Duodenal mucosa (tissue), 2 donors: ENCODE measurements around the gene SEC62.

ENCODE experiments used
- H3K27ac ChIP-seq: one replicate; pipeline ENCODE4 v1.7.0; 2013; ENCODE audit warnings: low read depth, low read length
- H3K27me3 ChIP-seq, 2 donors: one replicate each; pipeline ENCODE4 v1.7.0; 2013; ENCODE audit warnings: low read length in 2 of 2, control low read depth in 1 of 2; ENCODE audit not compliant: insufficient read depth in 2 of 2, control insufficient read depth in 1 of 2
- H3K36me3 ChIP-seq, 2 donors: one replicate each; pipeline ENCODE4 v1.7.0; 2013; ENCODE audit warnings: low read length in 2 of 2, control low read depth in 1 of 2; ENCODE audit not compliant: insufficient read depth in 2 of 2, control insufficient read depth in 1 of 2
- H3K4me1 ChIP-seq, 2 donors: one replicate each; pipeline ENCODE4 v1.7.0; 2013; ENCODE audit warnings: low read length in 2 of 2, control low read depth in 1 of 2; ENCODE audit not compliant: insufficient read depth in 2 of 2, control insufficient read depth in 1 of 2
- H3K4me3 ChIP-seq, 2 donors: one replicate each; pipeline ENCODE4 v1.7.0; 2013; ENCODE audit warnings: low read length in 2 of 2, low read depth in 1 of 2
- H3K9ac ChIP-seq, 2 donors: one replicate each; pipeline ENCODE4 v1.7.0; 2013; ENCODE audit warnings: low read length in 2 of 2, low read depth in 1 of 2
- H3K9me3 ChIP-seq, 2 donors: one replicate each; pipeline ENCODE4 v1.7.0; 2013; ENCODE audit warnings: low read length in 2 of 2, control low read depth in 1 of 2; ENCODE audit not compliant: control insufficient read depth in 1 of 2

SEC62 gene

DNA sequence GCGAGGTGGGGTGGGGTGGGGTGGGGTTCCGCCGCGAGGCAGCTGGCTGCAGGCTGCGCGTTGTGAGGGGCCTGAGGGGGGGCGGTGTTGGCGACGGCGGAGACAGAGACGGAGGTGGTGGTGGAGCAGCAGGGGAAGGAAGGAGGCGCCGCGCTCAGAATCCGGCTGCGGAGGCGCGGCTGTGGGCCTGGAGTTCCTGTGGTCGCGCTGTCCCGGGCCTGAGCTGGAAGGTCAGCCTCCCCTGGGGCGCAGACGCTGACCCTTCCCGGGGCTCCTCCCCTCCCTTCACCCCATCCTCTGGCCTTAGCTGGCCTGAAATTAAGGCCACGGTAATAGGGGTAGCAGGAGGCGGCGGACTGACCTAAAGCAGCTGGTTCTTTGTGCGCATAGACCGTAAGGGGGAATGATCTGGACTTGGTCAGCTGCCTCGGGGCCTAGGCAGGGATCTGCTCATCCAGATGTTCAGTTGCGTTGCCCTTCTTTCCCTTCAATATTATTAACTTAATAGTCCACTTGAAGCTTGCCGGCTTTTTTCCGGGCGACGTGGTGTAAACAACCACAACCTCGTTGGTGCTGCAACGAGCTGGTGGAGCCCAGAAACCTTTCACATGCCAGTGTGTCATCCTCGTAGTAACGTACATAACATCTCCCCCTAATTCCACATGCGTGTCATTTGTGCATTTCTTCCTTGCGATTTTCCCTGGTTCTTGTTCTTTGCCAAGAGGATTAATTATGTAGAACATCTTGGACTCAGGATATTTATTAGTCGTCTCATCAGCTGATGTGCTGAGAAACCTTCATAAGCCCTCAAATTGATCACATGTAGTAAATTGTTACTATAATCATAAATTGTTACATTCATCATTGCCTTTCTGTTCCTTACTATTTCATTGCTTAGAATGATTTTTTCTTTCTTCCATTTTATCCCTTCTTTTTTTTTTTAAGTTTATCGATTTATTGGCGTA, 626 bp downstream of the SEC62 start:
- H3K4me1 ChIP-seq, result peaks cover 30 to 35% of the 10 kb centered on the region in 2 donors

DNA sequence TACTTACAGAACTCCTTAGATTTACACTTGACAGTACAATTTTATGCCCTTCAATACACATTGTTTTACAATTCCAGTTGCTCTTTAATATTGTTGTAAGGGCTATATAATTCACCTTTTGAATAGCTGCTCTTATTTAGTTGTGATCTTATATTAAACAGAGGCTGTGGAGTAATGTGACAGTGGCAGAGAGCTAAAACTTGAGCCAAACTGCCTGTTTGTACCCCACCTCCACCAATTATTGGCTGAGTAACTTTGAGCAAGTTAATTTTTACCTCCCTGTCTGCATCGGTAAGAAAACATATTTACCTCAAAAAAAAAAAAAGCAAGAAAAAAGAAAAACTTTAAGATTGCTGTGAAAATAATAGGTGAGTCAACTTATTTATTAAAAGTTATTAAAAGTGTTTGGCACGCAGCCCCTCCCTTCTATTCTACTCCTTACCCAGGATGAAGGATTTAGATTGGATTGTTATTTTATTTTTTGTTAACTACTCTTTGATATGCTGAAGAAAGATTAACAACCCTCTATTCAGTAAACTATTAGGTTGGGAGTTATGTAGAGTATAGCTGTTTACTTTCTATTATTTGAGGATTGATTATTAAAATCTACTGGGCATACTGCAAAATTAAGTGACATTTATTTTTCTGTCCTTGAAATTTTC, 1.7 kb downstream of the SEC62 start:
- Histone ChIP-seq H3K27ac (no peak overlapping the region), H3K4me3 (peak overlapping the region; percentile 86 to 95), H3K9me3 (no peaks in the 10 kb centered on the region), H3K4me1 (peaks cover 30 to 35% of the 10 kb centered on the region in 2 donors), H3K9ac (peak overlapping the region in 1 of 2 donors; percentile 5), H3K36me3 (no peaks in the 10 kb centered on the region), H3K27me3 (no peaks in the 10 kb centered on the region)

More for the DNA sequence above, 626 bp downstream of the SEC62 start:
- Histone ChIP-seq H3K4me3 (peak overlapping the region; percentile 86 to 95), H3K27ac (peak overlapping the region; percentile 89), H3K9me3 (no peaks in the 10 kb centered on the region), H3K36me3 (no peaks in the 10 kb centered on the region), H3K9ac (peak overlapping the region; percentile 79 to 97), H3K27me3 (no peaks in the 10 kb centered on the region)

DNA sequence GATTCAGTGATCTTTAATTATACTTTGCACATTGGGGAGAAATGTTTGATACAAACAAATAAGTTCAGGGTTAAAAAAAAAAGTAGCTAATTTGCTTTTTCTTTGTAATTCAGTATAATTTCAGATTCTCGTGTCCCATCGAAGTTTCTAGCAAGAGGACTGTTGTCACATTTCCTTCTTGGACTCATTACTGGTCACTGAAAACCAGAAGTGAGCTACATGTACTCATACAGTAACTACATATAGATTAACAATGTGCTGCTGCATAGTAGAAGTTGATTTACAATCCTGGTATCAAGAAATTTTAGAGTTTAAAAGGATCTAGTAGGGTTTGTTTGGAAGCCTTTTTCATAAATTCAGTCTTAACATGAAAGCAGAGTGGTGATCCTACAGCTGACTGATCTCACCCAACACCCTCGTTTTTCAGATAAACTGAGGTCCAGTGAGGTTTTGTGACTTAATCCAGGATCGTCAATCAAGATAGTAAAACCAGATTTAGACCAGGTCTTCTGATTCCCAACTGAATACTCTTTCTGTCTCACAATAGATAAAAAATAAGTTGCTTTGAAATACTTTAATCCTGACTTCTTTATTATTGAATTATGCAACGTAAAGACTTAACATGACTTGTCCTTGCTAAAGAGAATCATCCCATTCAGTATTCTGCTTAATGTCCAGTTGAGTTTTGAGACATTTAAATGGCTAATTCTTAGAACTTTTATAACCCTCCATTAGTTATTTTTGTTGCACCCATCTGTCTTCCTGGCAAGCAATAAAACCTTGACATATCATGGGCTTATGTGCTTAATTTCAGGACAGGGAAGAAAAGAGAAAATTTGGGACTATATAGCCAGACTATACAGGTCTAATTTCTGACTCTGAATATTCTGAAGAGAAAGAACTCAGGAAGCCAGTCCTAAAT, 2.8 kb downstream of the SEC62 start:
- no peaks in the 10 kb centered on the region for H3K9me3 ChIP-seq
- no peaks in the 10 kb centered on the region for H3K36me3 ChIP-seq
- no peaks in the 10 kb centered on the region for H3K27me3 ChIP-seq
- H3K9ac ChIP-seq, result no peak overlapping the region
- no peak overlapping the region for H3K4me3 ChIP-seq
- H3K4me1 ChIP-seq, result peaks cover 30 to 35% of the 10 kb centered on the region in 2 donors
- H3K27ac ChIP-seq, result no peak overlapping the region

DNA sequence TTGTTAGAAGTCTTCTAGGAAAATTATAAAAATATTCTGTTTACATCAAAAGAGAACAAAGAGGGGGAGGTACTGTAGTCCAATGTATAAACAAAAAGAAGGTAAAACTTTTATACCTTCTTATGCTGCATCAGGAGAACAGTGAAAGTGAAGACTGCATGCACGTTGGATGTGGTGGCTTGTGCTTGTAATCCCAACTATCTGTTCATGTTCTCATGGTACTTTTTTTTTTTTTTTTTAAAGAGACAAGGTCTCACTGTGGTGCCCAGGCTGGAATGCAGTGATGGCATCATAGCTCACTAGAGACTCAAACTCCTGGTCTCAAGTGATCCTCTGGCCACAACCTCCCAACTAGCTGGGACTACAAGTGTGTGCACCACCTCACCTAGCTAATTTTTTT, 4.2 kb downstream of the SEC62 start:
- no peaks in the 10 kb centered on the region for H3K27me3 ChIP-seq
- peaks cover under 1 to 3% of the 10 kb centered on the region in 2 donors for H3K36me3 ChIP-seq
- no peak overlapping the region for H3K9ac ChIP-seq
- peaks cover 29 to 35% of the 10 kb centered on the region in 2 donors for H3K4me1 ChIP-seq
- H3K4me3 ChIP-seq, result no peak overlapping the region
- H3K27ac ChIP-seq, result no peak overlapping the region
- H3K9me3 ChIP-seq, result no peaks in the 10 kb centered on the region

DNA sequence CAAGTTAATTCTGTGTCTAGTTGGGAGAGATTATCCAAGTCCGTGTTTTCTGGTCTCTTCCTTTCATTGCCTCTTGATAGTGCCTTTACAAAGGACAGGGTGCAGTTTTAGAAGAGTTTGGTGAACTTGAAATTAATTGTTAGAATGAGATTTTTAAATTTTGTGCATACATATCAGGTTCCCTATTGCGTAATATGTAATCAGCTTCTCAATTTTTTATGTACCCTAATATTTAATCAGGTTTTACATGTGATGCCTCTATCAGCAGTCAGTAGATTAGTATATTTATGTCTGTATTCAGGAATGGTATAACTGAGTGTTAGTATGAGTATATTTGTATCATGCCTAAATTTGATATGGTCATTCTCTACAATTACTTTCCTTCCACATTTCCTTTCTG, 4.9 kb downstream of the SEC62 start:
- no peak overlapping the region for H3K4me3 ChIP-seq
- no peaks in the 10 kb centered on the region for H3K9me3 ChIP-seq
- no peak overlapping the region for H3K9ac ChIP-seq
- H3K4me1 ChIP-seq, result peaks cover 24 to 35% of the 10 kb centered on the region in 2 donors
- H3K27me3 ChIP-seq, result no peaks in the 10 kb centered on the region
- no peak overlapping the region for H3K27ac ChIP-seq
- peaks cover 3 to 6% of the 10 kb centered on the region in 2 donors for H3K36me3 ChIP-seq

DNA sequence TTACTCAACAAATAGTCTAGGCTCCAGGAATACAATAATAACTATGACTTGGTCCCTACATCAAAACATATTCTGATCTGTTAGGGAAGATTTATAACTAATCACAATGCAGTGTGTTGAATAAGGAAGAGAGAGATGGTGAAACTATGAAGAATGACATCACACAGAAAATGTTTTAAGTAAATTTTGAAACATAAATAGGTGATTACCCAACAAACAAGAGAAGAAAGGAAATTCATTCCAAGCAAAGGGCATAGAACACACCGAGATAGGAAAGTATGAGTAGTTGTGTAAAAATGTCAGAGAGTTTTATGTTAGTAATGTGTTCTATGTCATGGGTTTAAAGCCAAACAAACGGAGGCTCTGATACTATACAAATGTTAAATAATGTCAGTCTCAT, 13.4 kb downstream of the SEC62 start:
- no peaks in the 10 kb centered on the region for H3K4me1 ChIP-seq
- no peak overlapping the region for H3K27ac ChIP-seq
- no peak overlapping the region for H3K4me3 ChIP-seq
- H3K36me3 ChIP-seq, result peaks cover 48 to 65% of the 10 kb centered on the region in 2 donors
- H3K9ac ChIP-seq, result no peak overlapping the region
- H3K27me3 ChIP-seq, result no peaks in the 10 kb centered on the region
- H3K9me3 ChIP-seq, result no peaks in the 10 kb centered on the region

DNA sequence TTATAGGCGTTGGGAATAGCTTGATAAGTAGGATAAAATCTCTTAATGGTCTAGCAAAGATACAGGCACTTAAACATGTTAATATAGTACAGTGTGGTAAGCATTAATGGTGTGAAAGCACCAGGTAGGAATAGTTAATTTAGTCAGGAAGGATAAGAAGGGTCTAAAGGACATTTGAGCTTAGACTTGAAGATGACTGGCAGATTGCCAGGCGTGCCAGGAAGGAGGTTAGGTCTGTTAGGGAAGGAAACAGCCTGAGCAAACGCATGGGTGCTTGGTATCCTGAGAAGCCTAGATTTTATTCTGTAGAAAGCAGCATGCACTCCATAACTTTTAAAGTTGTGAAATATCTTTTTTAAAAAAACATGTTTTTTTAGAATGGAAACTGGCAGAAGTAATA, 17.7 kb downstream of the SEC62 start:
- H3K9me3 ChIP-seq, result no peaks in the 10 kb centered on the region
- peaks cover 43 to 77% of the 10 kb centered on the region in 2 donors for H3K36me3 ChIP-seq
- H3K4me3 ChIP-seq, result no peak overlapping the region
- H3K9ac ChIP-seq, result no peak overlapping the region
- H3K4me1 ChIP-seq, result no peaks in the 10 kb centered on the region
- no peaks in the 10 kb centered on the region for H3K27me3 ChIP-seq
- H3K27ac ChIP-seq, result no peak overlapping the region

DNA sequence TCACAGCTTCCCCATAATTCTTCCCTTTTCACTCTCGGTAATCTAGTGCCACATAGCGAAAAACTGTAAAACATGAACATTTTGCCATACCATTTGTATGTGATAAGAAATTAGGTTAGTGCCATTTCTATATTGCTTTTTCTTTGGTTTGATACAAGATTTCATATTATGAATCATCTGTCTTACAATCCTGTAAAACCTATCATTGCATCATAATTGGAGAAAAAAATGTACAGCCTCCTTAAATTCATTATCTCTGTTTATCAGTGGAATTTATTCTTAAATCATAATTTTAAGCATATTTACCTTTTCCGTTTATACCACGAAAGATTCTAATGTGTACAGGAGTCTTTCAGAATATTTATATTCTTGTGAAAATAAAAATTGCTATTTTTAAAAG, 23.8 kb downstream of the SEC62 start:
- no peak overlapping the region for H3K27ac ChIP-seq
- no peaks in the 10 kb centered on the region for H3K27me3 ChIP-seq
- H3K36me3 ChIP-seq, result peaks cover 11 to 54% of the 10 kb centered on the region in 2 donors
- no peak overlapping the region for H3K4me3 ChIP-seq
- no peaks in the 10 kb centered on the region for H3K4me1 ChIP-seq
- H3K9ac ChIP-seq, result no peak overlapping the region
- H3K9me3 ChIP-seq, result no peaks in the 10 kb centered on the region

DNA sequence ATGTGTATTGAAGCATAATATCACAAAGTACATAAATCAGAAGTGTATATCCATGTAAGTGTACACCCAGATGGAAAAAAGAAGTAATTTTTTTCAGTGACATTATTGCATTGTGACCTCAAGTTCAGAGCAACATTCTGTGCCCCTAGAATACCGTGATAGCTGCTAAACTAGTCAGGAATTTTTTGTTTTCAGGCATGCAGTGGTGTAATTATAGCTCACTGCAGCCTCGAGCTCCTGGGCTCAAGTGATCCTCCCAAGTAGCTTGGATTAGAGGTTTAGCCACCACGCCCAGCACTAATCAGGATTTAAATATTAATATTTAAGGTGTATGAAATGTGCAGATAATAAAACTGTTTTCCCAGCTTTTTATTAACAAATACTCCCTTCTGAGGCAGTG, 25.5 kb downstream of the SEC62 start:
- H3K9ac ChIP-seq, result no peak overlapping the region
- H3K27me3 ChIP-seq, result no peaks in the 10 kb centered on the region
- H3K9me3 ChIP-seq, result no peaks in the 10 kb centered on the region
- H3K27ac ChIP-seq, result no peak overlapping the region
- H3K36me3 ChIP-seq, result peaks cover 6 to 46% of the 10 kb centered on the region in 2 donors
- H3K4me3 ChIP-seq, result no peak overlapping the region
- H3K4me1 ChIP-seq, result no peaks in the 10 kb centered on the region
